ENCODE results near the gene DSG1.

DNA sequence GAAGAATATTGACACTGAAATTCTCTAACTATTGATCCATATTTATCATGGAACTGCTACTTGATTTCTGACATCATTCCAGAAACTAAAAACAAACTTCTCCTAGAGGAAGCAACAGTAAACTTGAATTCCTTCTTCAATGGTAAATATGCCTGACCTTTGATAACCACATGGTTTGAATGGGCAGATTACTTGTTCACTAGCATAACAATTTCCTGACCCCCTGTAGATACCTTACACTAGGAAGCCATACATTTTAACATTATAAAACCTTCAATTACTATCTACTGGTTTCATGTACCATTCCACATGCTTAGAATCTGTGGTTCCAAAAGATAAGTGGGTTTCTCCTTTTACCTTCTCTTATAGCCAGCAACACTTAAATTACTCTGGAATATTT lies 36.5 kb upstream of the DSG1 start:
- TF ChIP-seq YY1 (IDR thresholded peaks at IDR 0.05; ENCODE audit: low read depth, low read length) (no peak), CBX8 (IDR thresholded peaks at IDR 0.05; ENCODE audit: borderline replicate concordance, low read depth, low read length) (no peak), POLR2A (IDR thresholded peaks at IDR 0.05; ENCODE audit: control extremely low read depth in 1 of 2, low read depth in 2 of 2, low read length in 2 of 2) (no peak), TEAD4 (IDR thresholded peaks at IDR 0.05; ENCODE audit: low read depth, low read length) (no peak), CTCF (IDR thresholded peaks at IDR 0.05; ENCODE audit: control extremely low read depth in 1 of 3, insufficient read depth in 1 of 3, low read depth in 1 of 3, low read length in 3 of 3) (no peak), CBX5 (IDR thresholded peaks at IDR 0.05; ENCODE audit: low read depth, low read length) (no peak)
- TF ChIP-seq, protein P1, sequence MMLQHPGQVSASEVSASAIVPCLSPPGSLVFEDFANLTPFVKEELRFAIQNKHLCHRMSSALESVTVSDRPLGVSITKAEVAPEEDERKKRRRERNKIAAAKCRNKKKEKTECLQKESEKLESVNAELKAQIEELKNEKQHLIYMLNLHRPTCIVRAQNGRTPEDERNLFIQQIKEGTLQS (IDR thresholded peaks at IDR 0.05; ENCODE audit: insufficient read depth, low read depth, low read length) = no peak
- TF ChIP-seq, protein P2, sequence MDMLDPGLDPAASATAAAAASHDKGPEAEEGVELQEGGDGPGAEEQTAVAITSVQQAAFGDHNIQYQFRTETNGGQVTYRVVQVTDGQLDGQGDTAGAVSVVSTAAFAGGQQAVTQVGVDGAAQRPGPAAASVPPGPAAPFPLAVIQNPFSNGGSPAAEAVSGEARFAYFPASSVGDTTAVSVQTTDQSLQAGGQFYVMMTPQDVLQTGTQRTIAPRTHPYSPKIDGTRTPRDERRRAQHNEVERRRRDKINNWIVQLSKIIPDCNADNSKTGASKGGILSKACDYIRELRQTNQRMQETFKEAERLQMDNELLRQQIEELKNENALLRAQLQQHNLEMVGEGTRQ (IDR thresholded peaks at IDR 0.05; ENCODE audit: low read length) = no peak
